Neuronal stem cell (in vitro differentiated cells): Measurements from ENCODE around the gene PGS1.
A peak's percentile ranks its signal among the peaks of the same experiment; 100 is the strongest.

Source experiments
- DNase-seq: peaks from one replicate; pipeline ENCODE4 v3.0.0-alpha.2; 2013; ENCODE audit warnings: low spot score
- H2AFZ ChIP-seq: one replicate; pipeline ENCODE4 v1.6.1; 2013; ENCODE audit warnings: mild to moderate bottlenecking, low read length, inconsistent platforms
- H2AK5ac ChIP-seq: 2 replicates; pipeline ENCODE4 v1.6.1; 2013; ENCODE audit warnings: low read depth, mild to moderate bottlenecking, inconsistent platforms, low read length, moderate library complexity, mixed read lengths
- H2BK120ac ChIP-seq: 2 replicates; pipeline ENCODE4 v1.6.1; 2013; ENCODE audit warnings: low read depth, mild to moderate bottlenecking, inconsistent platforms, low read length, moderate library complexity, mixed read lengths
- H2BK12ac ChIP-seq: one replicate; pipeline ENCODE4 v1.6.1; 2013; ENCODE audit warnings: low read length, inconsistent platforms
- H2BK15ac ChIP-seq: 2 replicates; pipeline ENCODE4 v1.6.1; 2013; ENCODE audit warnings: mild to moderate bottlenecking, low read length, inconsistent platforms, mixed read lengths
- H2BK5ac ChIP-seq: one replicate; pipeline ENCODE4 v1.6.1; 2013; ENCODE audit warnings: inconsistent platforms, mild to moderate bottlenecking, low read length, moderate library complexity
- H3K14ac ChIP-seq: one replicate; pipeline ENCODE4 v1.6.1; 2013; ENCODE audit warnings: low read length, inconsistent platforms
- H3K18ac ChIP-seq: 2 replicates; pipeline ENCODE4 v1.6.1; 2013; ENCODE audit warnings: low read length, inconsistent platforms
- H3K23ac ChIP-seq: 2 replicates; pipeline ENCODE4 v1.6.1; 2013; ENCODE audit warnings: low read depth, mild to moderate bottlenecking, mixed read lengths, low read length, inconsistent platforms; ENCODE audit not compliant: poor library complexity
- H3K27ac ChIP-seq: replicated peaks from 3 replicates; pipeline ENCODE4 v1.5.1; 2013; ENCODE audit warnings: low read length, inconsistent platforms
- H3K27me3 ChIP-seq, 3 experiments: 2 replicates each; pipeline ENCODE4 v1.6.1; 2013; ENCODE audit warnings: low read length in 3 of 3, mild to moderate bottlenecking in 2 of 3, inconsistent platforms in 1 of 3, low read depth in 1 of 3, mixed read lengths in 1 of 3, moderate library complexity in 1 of 3; ENCODE audit not compliant: control insufficient read depth in 3 of 3, insufficient read depth in 3 of 3
- H3K36me3 ChIP-seq, 2 donors: replicated peaks in 1 of 2; 2 replicates each; pipeline ENCODE4 v1.6.1; 2013; ENCODE audit warnings: low read length in 2 of 2; ENCODE audit not compliant: control insufficient read depth in 2 of 2, insufficient read depth in 2 of 2
- H3K4ac ChIP-seq: 2 replicates; pipeline ENCODE4 v1.6.1; 2013; ENCODE audit warnings: inconsistent platforms, mild to moderate bottlenecking, low read length, moderate library complexity
- H3K4me1 ChIP-seq, 2 donors: 1 replicate in 1 of 2; 2 replicates in 1 of 2; pipeline ENCODE4 v1.6.1; 2013; ENCODE audit warnings: low read length in 2 of 2, low read depth in 1 of 2; ENCODE audit not compliant: control insufficient read depth in 2 of 2, insufficient read depth in 1 of 2
- H3K4me2 ChIP-seq: one replicate; pipeline ENCODE4 v1.6.1; 2013; ENCODE audit warnings: mild to moderate bottlenecking, low read length, inconsistent platforms; ENCODE audit not compliant: insufficient read depth, poor library complexity, severe bottlenecking
- H3K4me3 ChIP-seq, 2 donors: 2 replicates each; pipeline ENCODE4 v1.5.1; 2013; ENCODE audit warnings: low read length in 2 of 2, mild to moderate bottlenecking in 2 of 2, inconsistent platforms in 1 of 2, moderate library complexity in 1 of 2
- H3K79me1 ChIP-seq: one replicate; pipeline ENCODE4 v1.6.1; 2013; ENCODE audit warnings: low read depth, mild to moderate bottlenecking, inconsistent platforms, low read length, moderate library complexity
- H3K9ac ChIP-seq: one replicate; pipeline ENCODE4 v1.6.1; 2013; ENCODE audit warnings: mild to moderate bottlenecking, low read depth, low read length, inconsistent platforms; ENCODE audit not compliant: poor library complexity
- H3K9me3 ChIP-seq, 2 donors: replicated peaks in 1 of 2; 2 replicates each; pipeline versions ENCODE3 to v1.6.1; 2013; ENCODE audit warnings: low read length in 2 of 2, mild to moderate bottlenecking in 2 of 2, inconsistent platforms in 1 of 2, low read depth in 1 of 2, mixed read lengths in 1 of 2, moderate library complexity in 1 of 2; ENCODE audit not compliant: control insufficient read depth in 2 of 2, insufficient read depth in 1 of 2
- H4K8ac ChIP-seq: one replicate; pipeline ENCODE4 v1.6.1; 2013; ENCODE audit warnings: low read depth, mild to moderate bottlenecking, inconsistent platforms, low read length, moderate library complexity
- H4K91ac ChIP-seq: one replicate; pipeline ENCODE4 v1.6.1; 2013; ENCODE audit warnings: low read length, low read depth, mild to moderate bottlenecking, inconsistent platforms; ENCODE audit not compliant: poor library complexity
- WGBS, 2 donors: extraction: QIAGEN DNeasy Blood & Tissue Kit; methylation state at CpG; one replicate each; pipeline ENCODE4 v1.1.7; 2013; ENCODE audit warnings: missing lambda C conversion rate in 2 of 2, mixed read lengths in 1 of 2; ENCODE audit not compliant: insufficient read length in 2 of 2, insufficient replicate concordance in 1 of 2; ENCODE audit errors: extremely low coverage in 2 of 2; 5-methylcytosine and 5-hydroxymethylcytosine counted together

The PGS1 gene

GRCh38 chr17:78451753-78452152 lies 73.3 kb downstream of the PGS1 start:
- H3K9me3 ChIP-seq: peaks cover 0 to 2% of the 10 kb centered on the region in 2 donors
- H3K27me3 ChIP-seq: peaks cover 0 to 8% (median 0%) of the 10 kb centered on the region in 3 experiments
- no peak overlapping the region for H2AFZ ChIP-seq
- H2BK5ac ChIP-seq: no peak overlapping the region
- H3K4me1 ChIP-seq: no peaks in the 10 kb centered on the region
- no peaks in the 10 kb centered on the region for H3K79me1 ChIP-seq
- H2BK15ac ChIP-seq: no peak overlapping the region
- no peak overlapping the region for H3K9ac ChIP-seq
- no peak overlapping the region for H2AK5ac ChIP-seq
- no CpG with 5 or more reads among the region's 7 CpGs for WGBS, 2 donors
- H2BK12ac ChIP-seq: no peak overlapping the region
- H3K23ac ChIP-seq: no peak overlapping the region
- H3K18ac ChIP-seq: no peak overlapping the region
- no peak for DNase-seq
- H3K36me3 ChIP-seq: no peaks in the 10 kb centered on the region
- no peak overlapping the region for H3K4me2 ChIP-seq
- H3K4me3 ChIP-seq: no peak overlapping the region
- H3K14ac ChIP-seq: no peak overlapping the region
- no peak overlapping the region for H2BK120ac ChIP-seq
- no peak overlapping the region for H3K4ac ChIP-seq
- H3K27ac ChIP-seq: no peak overlapping the region
- no peak overlapping the region for H4K91ac ChIP-seq
- no peak overlapping the region for H4K8ac ChIP-seq

- Histone ChIP-seq H3K18ac (peak overlapping the region; percentile 19), H2AFZ (no peak overlapping the region), H3K4me2 (no peak overlapping the region), H3K79me1 (no peaks in the 10 kb centered on the region), H3K14ac (no peak overlapping the region), H3K4ac (no peak overlapping the region), H3K4me1 (no peaks in the 10 kb centered on the region), H2BK15ac (no peak overlapping the region), H2AK5ac (no peak overlapping the region), H3K23ac (no peak overlapping the region), H2BK120ac (no peak overlapping the region), H3K9me3 (peaks cover 0 to 1% of the 10 kb centered on the region in 2 donors), H2BK5ac (no peak overlapping the region), H2BK12ac (peak overlapping the region; percentile 73), H3K4me3 (no peak overlapping the region), H3K9ac (no peak overlapping the region), H4K8ac (no peak overlapping the region), H3K27me3 (peaks cover 0 to 8% (median 0%) of the 10 kb centered on the region in 3 experiments), H3K27ac (no peak overlapping the region), H3K36me3 (no peaks in the 10 kb centered on the region), H4K91ac (no peak overlapping the region)
- DNase-seq: no peak
- WGBS, 2 donors: no CpG with 5 or more reads among the region's 20 CpGs
Measured at GRCh38 chr17:78454346-78454745, 75.9 kb downstream of the PGS1 start.

GRCh38 chr17:78458091-78458490 lies 79.6 kb downstream of the PGS1 start:
- H2AK5ac ChIP-seq: peak overlapping the region; percentile 29
- peak overlapping the region; percentile 42 for H3K18ac ChIP-seq
- no peak overlapping the region for H3K23ac ChIP-seq
- no peak for DNase-seq
- peak overlapping the region; percentile 56 for H3K9ac ChIP-seq
- H3K27ac ChIP-seq: no peak overlapping the region
- H2BK120ac ChIP-seq: no peak overlapping the region
- H2BK15ac ChIP-seq: no peak overlapping the region
- peaks cover 0 to 4% (median 0%) of the 10 kb centered on the region in 3 experiments for H3K27me3 ChIP-seq
- no peak overlapping the region for H2AFZ ChIP-seq
- no peaks in the 10 kb centered on the region for H3K36me3 ChIP-seq
- no peaks in the 10 kb centered on the region for H3K79me1 ChIP-seq
- H3K4me2 ChIP-seq: no peak overlapping the region
- no peak overlapping the region for H3K4me3 ChIP-seq
- peak overlapping the region; percentile 59 for H2BK5ac ChIP-seq
- H2BK12ac ChIP-seq: no peak overlapping the region
- no peak overlapping the region for H4K8ac ChIP-seq
- no peaks in the 10 kb centered on the region for H3K9me3 ChIP-seq
- no peak overlapping the region for H3K14ac ChIP-seq
- H3K4ac ChIP-seq: no peak overlapping the region
- WGBS, 2 donors: no CpG with 5 or more reads among the region's 10 CpGs
- H4K91ac ChIP-seq: no peak overlapping the region
- H3K4me1 ChIP-seq: no peaks in the 10 kb centered on the region

GRCh38 chr17:78458736-78459335 lies 80.4 kb downstream of the PGS1 start:
- no peaks in the 10 kb centered on the region for H3K79me1 ChIP-seq
- peak overlapping the region; percentile 3 for H3K18ac ChIP-seq
- H3K4me1 ChIP-seq: no peaks in the 10 kb centered on the region
- H3K9ac ChIP-seq: no peak overlapping the region
- no peak overlapping the region for H2BK15ac ChIP-seq
- H3K4me3 ChIP-seq: no peak overlapping the region
- peak overlapping the region; percentile 78 for H2BK12ac ChIP-seq
- H2AFZ ChIP-seq: peak overlapping the region; percentile 40
- H3K36me3 ChIP-seq: no peaks in the 10 kb centered on the region
- H3K27ac ChIP-seq: no peak overlapping the region
- H3K27me3 ChIP-seq: no peaks in the 10 kb centered on the region
- no peak overlapping the region for H4K91ac ChIP-seq
- H4K8ac ChIP-seq: no peak overlapping the region
- no CpG with 5 or more reads among the region's 37 CpGs for WGBS, 2 donors
- no peaks in the 10 kb centered on the region for H3K9me3 ChIP-seq
- H2AK5ac ChIP-seq: peak overlapping the region; percentile 53
- no peak overlapping the region for H3K4me2 ChIP-seq
- H2BK120ac ChIP-seq: no peak overlapping the region
- no peak overlapping the region for H3K4ac ChIP-seq
- no peak overlapping the region for H3K14ac ChIP-seq
- H2BK5ac ChIP-seq: peak overlapping the region; percentile 59
- peak overlapping the region; percentile 17 for H3K23ac ChIP-seq
- DNase-seq: no peak
